HepG2 (cell line): ENCODE measurements around the gene NRL. TPM values are rescaled to one million over a fixed set of nuclear protein-coding genes. Genes with fewer than 3 reads are reported as not detected.

ENCODE experiments used
- ATAC-seq: fragments of 200-7000 bp; cut with Tn5 transposase; 3 replicates; pipeline ENCODE4 v1.9.1; 2020; ENCODE audit warnings: mild to moderate bottlenecking, moderate library complexity
- BruUV-seq: library from RNA; stranded (reverse); fragments of 400-500 nt; replicated peaks from 2 replicates; lab custom pipeline; 2021; lab: Mats Ljungman, UMichigan
- CTCF ChIA-PET: fragments of 300-600 bp; formaldehyde crosslinking; extraction: SDS; loops from one replicate; lab custom pipeline; 2021; ENCODE audit warnings: low total read pairs, inconsistent platforms, low intra/inter-chr PET ratio; lab: Yijun Ruan, JAX
- POLR2A ChIA-PET: fragments of 350-600 bp; sonication (Branson Sonifier 250); formaldehyde crosslinking; loops from one replicate; lab custom pipeline; 2020; ENCODE audit warnings: antibody characterized with exemption, inconsistent platforms; lab: Yijun Ruan, JAX
- DNase-seq: peaks from one replicate; pipeline ENCODE4 v3.0.0-alpha.2; 2015; ENCODE audit warnings: low spot score
- FAIRE-seq: peaks from 3 replicates; lab custom pipeline; 2011; peaks lifted over from hg19 to GRCh38; lab: Jason Lieb, UNC
- H2AFZ ChIP-seq: one replicate; pipeline ENCODE4 v1.6.1; 2011; ENCODE audit warnings: low read length, inconsistent platforms
- H3K27ac ChIP-seq: fragments of 300-600 bp; 3 replicates; pipeline ENCODE4 v1.8.0; 2011; ENCODE audit warnings: mixed run types, mild to moderate bottlenecking, mixed read lengths, low read length, inconsistent platforms; ENCODE audit not compliant: insufficient read depth; ENCODE audit errors: extremely low read length
- H3K27me3 ChIP-seq, 2 experiments: fragments of 200-600 bp in 1 of 2; 2 replicates in 1 of 2; 3 replicates in 1 of 2; pipeline versions ENCODE4 v1.6.0 to v1.8.0; 2011; ENCODE audit warnings: low read length in 2 of 2, mild to moderate bottlenecking in 2 of 2, moderate library complexity in 2 of 2, inconsistent platforms in 1 of 2; ENCODE audit not compliant: insufficient read depth in 2 of 2, control insufficient read depth in 1 of 2
- H3K36me3 ChIP-seq, 2 experiments: fragments of 200-600 bp in 1 of 2; replicated peaks in 1 of 2; 2 replicates in 1 of 2; 3 replicates in 1 of 2; pipeline versions ENCODE4 v1.5.1 to v1.8.0; 2011; ENCODE audit warnings: low read length in 2 of 2, inconsistent platforms in 1 of 2; ENCODE audit not compliant: insufficient read depth in 2 of 2, control insufficient read depth in 1 of 2
- H3K4me1 ChIP-seq: 2 replicates; pipeline ENCODE4 v1.5.1; 2012; ENCODE audit warnings: low read length, inconsistent platforms; ENCODE audit not compliant: insufficient read depth
- H3K4me2 ChIP-seq: 2 replicates; pipeline ENCODE4 v1.6.0; 2011; ENCODE audit warnings: low read depth, low read length, inconsistent platforms
- H3K4me3 ChIP-seq, 3 experiments: fragments of 200-600 bp in 1 of 3; sonication (generic), shearing (Covaris generic) in 1 of 3; replicated peaks in 1 of 3; 2 replicates each; pipeline ENCODE4 v1.5.1; 2011 to 2016; ENCODE audit warnings: low read length in 3 of 3, inconsistent platforms in 2 of 3, low read depth in 2 of 3, mild to moderate bottlenecking in 2 of 3, control low read depth in 1 of 3, mixed read lengths in 1 of 3; ENCODE audit not compliant: insufficient read depth in 1 of 3
- H3K79me2 ChIP-seq: one replicate; pipeline ENCODE4 v1.6.1; 2011; ENCODE audit warnings: low read length, inconsistent platforms; ENCODE audit not compliant: insufficient read depth
- H3K9ac ChIP-seq: 2 replicates; pipeline ENCODE4 v1.6.0; 2011; ENCODE audit warnings: mild to moderate bottlenecking, low read depth, low read length, inconsistent platforms; ENCODE audit not compliant: insufficient read depth
- H3K9me3 ChIP-seq: 2 replicates; pipeline ENCODE4 v1.5.1; 2012; ENCODE audit warnings: mild to moderate bottlenecking, low read length
- H4K20me1 ChIP-seq: 2 replicates; pipeline ENCODE4 v1.6.0; 2011; ENCODE audit warnings: inconsistent platforms, mild to moderate bottlenecking, low read length, moderate library complexity; ENCODE audit not compliant: insufficient read depth
- EED ChIP-seq: sonication (generic); formaldehyde crosslinking; IDR thresholded peaks from 2 replicates; pipeline ENCODE4 v1.5.0; 2020; ENCODE audit warnings: mild to moderate bottlenecking, missing genetic modification reagents
- ZFP36 ChIP-seq: fragments of 150-350 bp; IDR thresholded peaks from 2 replicates; pipeline ENCODE4 v1.6.1; 2018; ENCODE audit warnings: borderline replicate concordance, low read length, low read depth; ENCODE audit not compliant: partially characterized antibody
- ZNF446 ChIP-seq: sonication (generic); formaldehyde crosslinking; IDR thresholded peaks from 2 replicates; pipeline ENCODE4 v1.5.0; 2020; ENCODE audit warnings: mild to moderate bottlenecking, missing genetic modification reagents
- WGBS: methylation state at CpG from one replicate; pipeline ENCODE4 v1.1.6; 2017; ENCODE audit warnings: low lambda C conversion rate; 5-methylcytosine and 5-hydroxymethylcytosine counted together
- in situ Hi-C: cut with HindIII; loops from 2 replicates; pipeline ENCODE4 v1.10.0; 2017; ENCODE audit warnings: low pct_unique_long_range_greater_than_20kb; ENCODE audit not compliant: extremely low pct_ligation_motif_present
- intact Hi-C: fragments of 100-400 bp; cut with micrococcal nuclease; formaldehyde crosslinking; loops from one replicate; pipeline ENCODE4 v1.10.0; 2022; ENCODE audit not compliant: unreplicated experiment
- polyA plus RNA-seq, 8 experiments: library from polyadenylated mRNA; depleted of rRNA in 3 of 8; stranded (reverse) in 7 of 8; unstranded in 1 of 8; fragments of >200 nt; fragmentation: Illumina TruSeq in 4 of 8; extraction: Trizol in 4 of 8; gene quantifications; 2 replicates each; pipeline versions ENCODE4 v1.2.1 to v1.2.3, GENCODE V29; 2011 to 2016; ENCODE audit warnings: low read depth in 4 of 8, missing spikeins in 1 of 8, mixed read lengths in 1 of 8; ENCODE audit not compliant: insufficient read depth in 1 of 8
- total RNA-seq, 5 experiments: library from RNA; depleted of rRNA; stranded (reverse); fragments of >200 nt; fragmentation: Illumina TruSeq; extraction: Trizol; gene quantifications; 2 replicates each; pipeline ENCODE4 v1.2.3, GENCODE V29; 2016; ENCODE audit warnings: low read depth in 1 of 5
- TF ChIP-seq, protein P1 (sequence below): sonication (generic); formaldehyde crosslinking; IDR thresholded peaks from 2 replicates; pipeline ENCODE4; 2020; ENCODE audit warnings: missing genetic modification reagents, mild to moderate bottlenecking, borderline replicate concordance
- TF ChIP-seq, protein P2 (sequence below): IDR thresholded peaks from 2 replicates; pipeline ENCODE4 v1.6.1; 2012; ENCODE audit warnings: inconsistent platforms
- TF ChIP-seq, protein P3 (sequence below): sonication (generic); formaldehyde crosslinking; IDR thresholded peaks from 2 replicates; pipeline ENCODE4 v1.5.0; 2020; ENCODE audit warnings: missing genetic modification reagents, mild to moderate bottlenecking, borderline replicate concordance
- TF ChIP-seq, protein P4 (sequence below): IDR thresholded peaks from 2 replicates; pipeline ENCODE4 v1.6.1; 2016; ENCODE audit warnings: low read depth
- TF ChIP-seq, protein P5 (sequence below): sonication (generic); formaldehyde crosslinking; IDR thresholded peaks from 2 replicates; pipeline ENCODE4 v1.5.0; 2020; ENCODE audit warnings: mild to moderate bottlenecking, missing genetic modification reagents, borderline replicate concordance
- TF ChIP-seq, protein P6 (sequence below): sonication (generic); formaldehyde crosslinking; IDR thresholded peaks from 2 replicates; pipeline ENCODE4 v1.8.0; 2022; ENCODE audit warnings: mild to moderate bottlenecking, missing genetic modification reagents; ENCODE audit not compliant: insufficient replicate concordance
- TF ChIP-seq, protein P7 (sequence below): sonication (generic); formaldehyde crosslinking; IDR thresholded peaks from 2 replicates; pipeline ENCODE4 v1.4.0; 2020; ENCODE audit warnings: mild to moderate bottlenecking, missing genetic modification reagents

Gene NRL
- total and polyA plus RNA-seq, 2 of the 13 experiments (the other 11 are each of a cell fraction or from before 2014, with no cell fraction given), result 2.5 to 4.7 TPM

DNA sequence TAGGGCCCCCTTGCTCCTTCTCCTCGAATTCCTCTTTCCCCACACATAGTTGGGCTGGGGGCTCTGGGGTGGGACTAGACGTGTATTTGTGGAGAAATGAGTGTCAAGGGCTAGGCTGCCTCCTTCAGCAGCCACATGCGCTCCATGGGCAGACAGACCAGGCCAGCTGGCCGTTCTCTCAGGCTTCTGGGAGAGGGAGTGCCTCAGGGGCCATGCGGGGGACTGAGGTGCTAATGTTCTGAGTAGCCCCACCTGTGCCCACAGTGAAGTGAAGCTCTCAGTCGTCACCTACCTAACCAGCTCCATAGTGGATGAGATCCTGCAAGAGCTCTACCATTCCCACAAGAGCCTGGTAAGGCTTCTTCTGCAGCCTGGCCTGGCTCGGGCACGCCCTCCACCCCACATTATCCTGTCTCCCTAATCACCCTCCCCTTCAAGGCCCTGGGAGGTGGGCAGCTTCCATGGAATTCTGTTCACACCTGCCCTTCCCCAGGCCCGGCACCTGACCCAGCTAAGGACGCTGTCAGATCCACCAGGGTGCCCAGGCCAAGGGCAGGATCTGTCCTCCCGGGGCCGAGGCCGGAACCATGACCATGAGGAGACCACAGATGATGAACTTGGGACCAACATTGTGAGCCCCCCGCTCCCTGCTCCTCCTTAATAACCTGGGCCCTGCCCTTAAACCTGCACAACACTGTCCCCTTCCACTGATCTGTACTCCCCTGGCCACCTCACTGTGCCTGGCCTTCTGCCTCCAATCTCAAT is 52.4 kb downstream of the NRL start:
- Histone ChIP-seq H3K4me1 (peaks cover 50% of the 10 kb centered on the region), H3K36me3 (no peaks in the 10 kb centered on the region), H3K79me2 (no peaks in the 10 kb centered on the region), H3K4me2 (no peak overlapping the region), H3K27ac (no peak overlapping the region), H3K9me3 (no peaks in the 10 kb centered on the region), H3K9ac (no peak overlapping the region), H2AFZ (no peak overlapping the region), H3K27me3 (peaks cover 5 to 20% of the 10 kb centered on the region in 2 experiments; a peak in 4 of 5 replicates), H3K4me3 (no peak overlapping the region), H4K20me1 (no peaks in the 10 kb centered on the region)
- in situ Hi-C loops, result no loop called here
- CTCF ChIA-PET, result interaction anchor here (1.2 kb wide), 1 partner anchor 28 kb away, joined by 4 read pairs; no protein-coding TSS in a partner anchor
- FAIRE-seq, result no peak
- no peak for ATAC-seq
- POLR2A ChIA-PET, result interaction anchor here (0.6 to 9.6 kb wide), 10 partner anchors 9 to 126 kb away, joined by 3 to 226 read pairs (median 6); partner anchors contain the start of genes DCAF11, IPO4, NRL and PCK2
- BruUV-seq, result no TSS peak
- no peak for DNase-seq
- intact Hi-C loops, result no loop called here
- WGBS, result 55% methylated on average over 14 of the region's 14 CpGs
- TF ChIP-seq, protein P1, sequence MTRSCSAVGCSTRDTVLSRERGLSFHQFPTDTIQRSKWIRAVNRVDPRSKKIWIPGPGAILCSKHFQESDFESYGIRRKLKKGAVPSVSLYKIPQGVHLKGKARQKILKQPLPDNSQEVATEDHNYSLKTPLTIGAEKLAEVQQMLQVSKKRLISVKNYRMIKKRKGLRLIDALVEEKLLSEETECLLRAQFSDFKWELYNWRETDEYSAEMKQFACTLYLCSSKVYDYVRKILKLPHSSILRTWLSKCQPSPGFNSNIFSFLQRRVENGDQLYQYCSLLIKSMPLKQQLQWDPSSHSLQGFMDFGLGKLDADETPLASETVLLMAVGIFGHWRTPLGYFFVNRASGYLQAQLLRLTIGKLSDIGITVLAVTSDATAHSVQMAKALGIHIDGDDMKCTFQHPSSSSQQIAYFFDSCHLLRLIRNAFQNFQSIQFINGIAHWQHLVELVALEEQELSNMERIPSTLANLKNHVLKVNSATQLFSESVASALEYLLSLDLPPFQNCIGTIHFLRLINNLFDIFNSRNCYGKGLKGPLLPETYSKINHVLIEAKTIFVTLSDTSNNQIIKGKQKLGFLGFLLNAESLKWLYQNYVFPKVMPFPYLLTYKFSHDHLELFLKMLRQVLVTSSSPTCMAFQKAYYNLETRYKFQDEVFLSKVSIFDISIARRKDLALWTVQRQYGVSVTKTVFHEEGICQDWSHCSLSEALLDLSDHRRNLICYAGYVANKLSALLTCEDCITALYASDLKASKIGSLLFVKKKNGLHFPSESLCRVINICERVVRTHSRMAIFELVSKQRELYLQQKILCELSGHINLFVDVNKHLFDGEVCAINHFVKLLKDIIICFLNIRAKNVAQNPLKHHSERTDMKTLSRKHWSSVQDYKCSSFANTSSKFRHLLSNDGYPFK (CRISPR knock-in tag), result no peak
- TF ChIP-seq, protein P2, sequence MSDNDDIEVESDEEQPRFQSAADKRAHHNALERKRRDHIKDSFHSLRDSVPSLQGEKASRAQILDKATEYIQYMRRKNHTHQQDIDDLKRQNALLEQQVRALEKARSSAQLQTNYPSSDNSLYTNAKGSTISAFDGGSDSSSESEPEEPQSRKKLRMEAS, result no peak
- TF ChIP-seq, protein P3, sequence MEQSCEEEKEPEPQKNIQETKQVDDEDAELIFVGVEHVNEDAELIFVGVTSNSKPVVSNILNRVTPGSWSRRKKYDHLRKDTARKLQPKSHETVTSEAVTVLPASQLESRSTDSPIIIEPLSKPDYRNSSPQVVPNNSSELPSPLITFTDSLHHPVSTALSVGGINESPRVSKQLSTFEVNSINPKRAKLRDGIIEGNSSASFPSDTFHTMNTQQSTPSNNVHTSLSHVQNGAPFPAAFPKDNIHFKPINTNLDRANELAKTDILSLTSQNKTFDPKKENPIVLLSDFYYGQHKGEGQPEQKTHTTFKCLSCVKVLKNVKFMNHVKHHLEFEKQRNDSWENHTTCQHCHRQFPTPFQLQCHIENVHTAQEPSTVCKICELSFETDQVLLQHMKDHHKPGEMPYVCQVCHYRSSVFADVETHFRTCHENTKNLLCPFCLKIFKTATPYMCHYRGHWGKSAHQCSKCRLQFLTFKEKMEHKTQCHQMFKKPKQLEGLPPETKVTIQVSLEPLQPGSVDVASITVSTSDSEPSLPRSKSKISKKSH (CRISPR knock-in tag), result peak; percentile 44; the same call in 1 of the 2 replicates
- TF ChIP-seq, protein P4, sequence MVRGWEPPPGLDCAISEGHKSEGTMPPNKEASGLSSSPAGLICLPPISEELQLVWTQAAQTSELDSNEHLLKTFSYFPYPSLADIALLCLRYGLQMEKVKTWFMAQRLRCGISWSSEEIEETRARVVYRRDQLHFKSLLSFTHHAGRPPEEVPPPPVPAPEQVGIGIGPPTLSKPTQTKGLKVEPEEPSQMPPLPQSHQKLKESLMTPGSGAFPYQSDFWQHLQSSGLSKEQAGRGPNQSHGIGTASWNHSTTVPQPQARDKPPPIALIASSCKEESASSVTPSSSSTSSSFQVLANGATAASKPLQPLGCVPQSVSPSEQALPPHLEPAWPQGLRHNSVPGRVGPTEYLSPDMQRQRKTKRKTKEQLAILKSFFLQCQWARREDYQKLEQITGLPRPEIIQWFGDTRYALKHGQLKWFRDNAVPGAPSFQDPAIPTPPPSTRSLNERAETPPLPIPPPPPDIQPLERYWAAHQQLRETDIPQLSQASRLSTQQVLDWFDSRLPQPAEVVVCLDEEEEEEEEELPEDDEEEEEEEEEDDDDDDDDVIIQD (CRISPR knock-in tag), result no peak
- TF ChIP-seq EED (CRISPR knock-in tag), result 0 out of 2 replicates have a peak, but pooled peaks have one; percentile 15
- TF ChIP-seq, protein P5, sequence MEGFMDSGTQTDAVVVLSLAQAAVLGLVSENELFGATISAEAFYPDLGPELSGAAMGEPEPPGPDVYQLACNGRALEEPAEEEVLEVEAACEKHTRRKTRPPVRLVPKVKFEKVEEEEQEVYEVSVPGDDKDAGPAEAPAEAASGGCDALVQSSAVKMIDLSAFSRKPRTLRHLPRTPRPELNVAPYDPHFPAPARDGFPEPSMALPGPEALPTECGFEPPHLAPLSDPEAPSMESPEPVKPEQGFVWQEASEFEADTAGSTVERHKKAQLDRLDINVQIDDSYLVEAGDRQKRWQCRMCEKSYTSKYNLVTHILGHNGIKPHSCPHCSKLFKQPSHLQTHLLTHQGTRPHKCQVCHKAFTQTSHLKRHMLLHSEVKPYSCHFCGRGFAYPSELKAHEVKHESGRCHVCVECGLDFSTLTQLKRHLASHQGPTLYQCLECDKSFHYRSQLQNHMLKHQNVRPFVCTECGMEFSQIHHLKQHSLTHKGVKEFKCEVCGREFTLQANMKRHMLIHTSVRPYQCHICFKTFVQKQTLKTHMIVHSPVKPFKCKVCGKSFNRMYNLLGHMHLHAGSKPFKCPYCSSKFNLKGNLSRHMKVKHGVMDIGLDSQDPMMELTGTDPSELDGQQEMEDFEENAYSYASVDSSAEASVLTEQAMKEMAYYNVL (CRISPR knock-in tag), result 0 out of 2 replicates have a peak, but pooled peaks have one; percentile 28
- TF ChIP-seq ZFP36, result no peak
- TF ChIP-seq, protein P6, sequence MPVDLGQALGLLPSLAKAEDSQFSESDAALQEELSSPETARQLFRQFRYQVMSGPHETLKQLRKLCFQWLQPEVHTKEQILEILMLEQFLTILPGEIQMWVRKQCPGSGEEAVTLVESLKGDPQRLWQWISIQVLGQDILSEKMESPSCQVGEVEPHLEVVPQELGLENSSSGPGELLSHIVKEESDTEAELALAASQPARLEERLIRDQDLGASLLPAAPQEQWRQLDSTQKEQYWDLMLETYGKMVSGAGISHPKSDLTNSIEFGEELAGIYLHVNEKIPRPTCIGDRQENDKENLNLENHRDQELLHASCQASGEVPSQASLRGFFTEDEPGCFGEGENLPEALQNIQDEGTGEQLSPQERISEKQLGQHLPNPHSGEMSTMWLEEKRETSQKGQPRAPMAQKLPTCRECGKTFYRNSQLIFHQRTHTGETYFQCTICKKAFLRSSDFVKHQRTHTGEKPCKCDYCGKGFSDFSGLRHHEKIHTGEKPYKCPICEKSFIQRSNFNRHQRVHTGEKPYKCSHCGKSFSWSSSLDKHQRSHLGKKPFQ (CRISPR knock-in tag), result no peak
- TF ChIP-seq, protein P7, sequence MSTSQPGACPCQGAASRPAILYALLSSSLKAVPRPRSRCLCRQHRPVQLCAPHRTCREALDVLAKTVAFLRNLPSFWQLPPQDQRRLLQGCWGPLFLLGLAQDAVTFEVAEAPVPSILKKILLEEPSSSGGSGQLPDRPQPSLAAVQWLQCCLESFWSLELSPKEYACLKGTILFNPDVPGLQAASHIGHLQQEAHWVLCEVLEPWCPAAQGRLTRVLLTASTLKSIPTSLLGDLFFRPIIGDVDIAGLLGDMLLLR (CRISPR knock-in tag), result 0 out of 2 replicates have a peak, but pooled peaks have one; percentile 36
- TF ChIP-seq ZNF446 (CRISPR knock-in tag), result no peak
